ENCODE results near the gene DGKG.

The DGKG gene

DNA sequence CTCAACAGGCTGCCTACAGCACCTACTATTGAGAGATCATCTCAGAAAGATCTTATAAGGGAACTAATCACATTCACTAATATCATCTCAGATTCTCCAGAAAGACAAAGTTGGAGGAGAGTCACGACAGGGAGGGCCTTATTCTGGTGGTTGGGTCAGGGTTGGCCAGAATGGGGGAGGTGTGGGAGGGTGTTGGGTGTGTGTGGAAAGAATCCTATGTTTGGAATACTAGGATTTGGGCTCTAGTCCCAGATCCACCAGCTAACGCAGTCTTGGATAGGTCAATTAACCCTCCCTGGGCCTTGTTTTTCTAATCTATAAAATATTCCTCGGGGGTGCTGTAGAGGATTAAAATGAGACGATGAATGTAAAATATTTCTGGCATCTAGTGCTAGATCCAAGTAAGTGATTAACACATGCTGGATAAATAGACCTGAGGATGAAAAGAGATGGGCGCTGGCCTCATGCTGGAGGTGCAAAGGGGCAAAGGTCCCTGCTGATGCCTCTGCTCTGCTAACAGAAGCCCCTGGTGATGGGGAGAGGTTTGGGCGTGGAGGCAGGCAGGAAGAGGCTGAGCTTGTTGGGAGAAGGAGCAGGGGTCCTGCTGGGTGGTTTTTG, 185.6 kb downstream of the DGKG start:
- Histone ChIP-seq H3K4me3 (no peak overlapping the region), H3K4me1 (no peaks in the 10 kb centered on the region), H3K27me3 (no peaks in the 10 kb centered on the region), H3K36me3 (peaks cover 4 to 17% (median 7%) of the 10 kb centered on the region in 3 donors), H3K9me3 (no peaks in the 10 kb centered on the region), H3K27ac (no peak overlapping the region)
- intact Hi-C loops (cut with DNase I; ENCODE audit: low total_unique reads): no loop called here
- TF ChIP-seq, protein P1, sequence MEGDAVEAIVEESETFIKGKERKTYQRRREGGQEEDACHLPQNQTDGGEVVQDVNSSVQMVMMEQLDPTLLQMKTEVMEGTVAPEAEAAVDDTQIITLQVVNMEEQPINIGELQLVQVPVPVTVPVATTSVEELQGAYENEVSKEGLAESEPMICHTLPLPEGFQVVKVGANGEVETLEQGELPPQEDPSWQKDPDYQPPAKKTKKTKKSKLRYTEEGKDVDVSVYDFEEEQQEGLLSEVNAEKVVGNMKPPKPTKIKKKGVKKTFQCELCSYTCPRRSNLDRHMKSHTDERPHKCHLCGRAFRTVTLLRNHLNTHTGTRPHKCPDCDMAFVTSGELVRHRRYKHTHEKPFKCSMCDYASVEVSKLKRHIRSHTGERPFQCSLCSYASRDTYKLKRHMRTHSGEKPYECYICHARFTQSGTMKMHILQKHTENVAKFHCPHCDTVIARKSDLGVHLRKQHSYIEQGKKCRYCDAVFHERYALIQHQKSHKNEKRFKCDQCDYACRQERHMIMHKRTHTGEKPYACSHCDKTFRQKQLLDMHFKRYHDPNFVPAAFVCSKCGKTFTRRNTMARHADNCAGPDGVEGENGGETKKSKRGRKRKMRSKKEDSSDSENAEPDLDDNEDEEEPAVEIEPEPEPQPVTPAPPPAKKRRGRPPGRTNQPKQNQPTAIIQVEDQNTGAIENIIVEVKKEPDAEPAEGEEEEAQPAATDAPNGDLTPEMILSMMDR (IDR thresholded peaks at IDR 0.05): no peak
- DNase-seq: no peak

DNA sequence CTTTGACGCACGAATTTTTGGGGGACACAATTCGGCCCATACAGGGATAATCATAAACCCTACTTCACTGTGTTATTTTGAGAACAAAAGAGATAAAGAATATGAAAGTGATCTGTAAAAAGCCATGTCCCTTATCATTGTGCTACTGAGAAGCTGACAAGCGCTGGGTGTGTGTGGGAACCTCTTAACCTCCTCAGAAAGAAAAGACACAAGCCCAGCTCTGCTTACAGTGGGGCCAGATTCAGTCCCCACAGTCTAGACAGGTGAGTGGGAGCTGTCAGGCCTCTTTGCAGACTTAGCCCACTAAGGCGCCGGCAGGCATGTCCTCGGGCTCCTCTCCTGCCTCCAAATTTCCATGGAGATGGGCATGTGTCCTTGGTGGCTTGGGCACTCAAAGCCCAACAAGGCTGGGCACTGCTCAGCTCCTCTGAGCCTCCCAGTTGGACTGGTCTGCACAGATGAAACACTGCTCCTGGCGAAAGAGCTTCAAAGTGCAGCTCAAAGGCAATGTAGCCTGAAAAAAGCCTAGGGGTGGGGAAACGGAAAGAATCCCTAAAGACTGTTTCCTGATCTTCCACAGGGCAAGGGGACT, 188.7 kb downstream of the DGKG start:
- Histone ChIP-seq H3K9me3 (no peaks in the 10 kb centered on the region), H3K27ac (no peak overlapping the region), H3K36me3 (peaks cover 4 to 17% (median 7%) of the 10 kb centered on the region in 3 donors), H3K27me3 (no peaks in the 10 kb centered on the region), H3K4me3 (no peak overlapping the region), H3K4me1 (no peaks in the 10 kb centered on the region)
- intact Hi-C loops (cut with DNase I; ENCODE audit: low total_unique reads): no loop called here
- TF ChIP-seq, protein P1 (IDR thresholded peaks at IDR 0.05): no peak
- no peak for DNase-seq

DNA sequence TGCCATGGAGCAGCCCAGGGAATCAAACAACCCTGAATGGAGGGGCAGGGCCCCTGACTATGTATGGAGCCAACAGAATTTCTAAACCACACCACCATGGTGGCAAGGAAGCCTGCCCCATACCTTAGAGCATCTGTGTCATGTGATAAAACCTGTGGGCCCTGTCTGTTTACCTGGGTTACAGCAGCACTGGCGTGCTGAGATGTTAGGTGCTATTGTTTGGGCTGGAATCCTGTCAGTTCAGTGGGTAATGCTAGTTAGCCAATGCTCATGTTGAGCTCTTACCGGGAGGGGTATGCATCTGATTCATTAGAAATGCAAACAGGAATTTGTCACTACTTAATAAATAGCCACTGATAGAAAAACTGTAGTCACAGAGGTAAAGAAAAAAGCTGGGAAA, 189.7 kb downstream of the DGKG start:
- Histone ChIP-seq H3K27me3 (no peaks in the 10 kb centered on the region), H3K36me3 (peaks cover 4 to 7% (median 7%) of the 10 kb centered on the region in 3 donors), H3K27ac (no peak overlapping the region), H3K9me3 (no peaks in the 10 kb centered on the region), H3K4me1 (no peaks in the 10 kb centered on the region), H3K4me3 (no peak overlapping the region)
- intact Hi-C loops (cut with DNase I; ENCODE audit: low total_unique reads): no loop called here
- DNase-seq: no peak
- TF ChIP-seq, protein P1 (IDR thresholded peaks at IDR 0.05): no peak

DNA sequence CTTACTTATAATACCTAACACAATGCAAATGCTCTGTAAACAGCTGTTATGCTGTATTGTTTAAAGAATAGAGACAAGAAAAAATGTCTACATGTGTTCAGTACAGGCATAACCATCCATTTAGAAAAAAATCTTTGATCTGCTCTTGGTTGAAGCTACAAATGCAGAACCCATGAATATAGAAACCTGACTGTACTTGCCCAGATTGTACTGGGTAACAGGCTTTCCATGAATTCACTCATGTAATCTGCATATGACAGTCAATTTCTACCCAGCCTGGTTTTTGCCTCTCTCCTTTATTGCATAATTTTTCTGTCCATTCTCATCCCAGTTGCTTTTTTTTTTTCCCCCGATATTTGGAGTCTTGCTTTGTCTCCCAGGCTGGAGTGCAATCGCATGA, 190.5 kb downstream of the DGKG start:
- no peak for DNase-seq
- TF ChIP-seq, protein P1 (IDR thresholded peaks at IDR 0.05): no peak
- no peak overlapping the region for H3K27ac ChIP-seq
- intact Hi-C loops (cut with DNase I; ENCODE audit: low total_unique reads): no loop called here
- no peak overlapping the region for H3K4me3 ChIP-seq
- no peaks in the 10 kb centered on the region for H3K4me1 ChIP-seq
- no peaks in the 10 kb centered on the region for H3K27me3 ChIP-seq
- no peaks in the 10 kb centered on the region for H3K9me3 ChIP-seq
- peaks cover 4 to 7% (median 5%) of the 10 kb centered on the region in 3 donors for H3K36me3 ChIP-seq

DNA sequence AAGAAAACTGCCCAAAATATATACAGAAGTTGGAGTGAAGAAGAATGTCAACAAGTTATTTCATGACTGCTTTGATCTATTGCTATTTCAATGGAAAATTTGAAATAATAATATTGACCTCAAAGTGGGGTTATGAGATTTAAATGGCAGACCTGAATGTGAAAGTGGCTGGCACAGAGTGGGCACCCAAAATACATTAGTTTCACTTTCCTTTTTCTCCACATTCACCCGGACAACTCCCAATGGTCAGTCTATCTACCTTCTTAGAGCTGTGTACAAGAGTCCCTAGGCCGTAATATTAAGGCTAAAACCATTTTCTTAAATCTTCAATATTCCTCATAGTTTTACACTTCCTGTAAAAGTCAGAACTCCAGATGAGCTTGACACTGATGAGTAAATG, 191.5 kb downstream of the DGKG start:
- Histone ChIP-seq H3K27me3 (no peaks in the 10 kb centered on the region), H3K4me1 (no peaks in the 10 kb centered on the region), H3K36me3 (peaks cover 4 to 6% (median 5%) of the 10 kb centered on the region in 3 donors), H3K9me3 (no peaks in the 10 kb centered on the region), H3K27ac (no peak overlapping the region), H3K4me3 (no peak overlapping the region)
- intact Hi-C loops (cut with DNase I; ENCODE audit: low total_unique reads): no loop called here
- no peak for DNase-seq
- TF ChIP-seq, protein P1 (IDR thresholded peaks at IDR 0.05): no peak

Data from tibial artery (tissue), 4 donors.